GM21381 (cell line): ENCODE measurements around the gene AMOTL1.

ENCODE experiments used
- ATAC-seq: cut with Tn5 transposase; IDR thresholded peaks from one replicate; pipeline ENCODE4 v1.9.1; 2021; ENCODE audit warnings: mild to moderate bottlenecking, moderate library complexity; ENCODE audit not compliant: unreplicated experiment

AMOTL1 gene

DNA sequence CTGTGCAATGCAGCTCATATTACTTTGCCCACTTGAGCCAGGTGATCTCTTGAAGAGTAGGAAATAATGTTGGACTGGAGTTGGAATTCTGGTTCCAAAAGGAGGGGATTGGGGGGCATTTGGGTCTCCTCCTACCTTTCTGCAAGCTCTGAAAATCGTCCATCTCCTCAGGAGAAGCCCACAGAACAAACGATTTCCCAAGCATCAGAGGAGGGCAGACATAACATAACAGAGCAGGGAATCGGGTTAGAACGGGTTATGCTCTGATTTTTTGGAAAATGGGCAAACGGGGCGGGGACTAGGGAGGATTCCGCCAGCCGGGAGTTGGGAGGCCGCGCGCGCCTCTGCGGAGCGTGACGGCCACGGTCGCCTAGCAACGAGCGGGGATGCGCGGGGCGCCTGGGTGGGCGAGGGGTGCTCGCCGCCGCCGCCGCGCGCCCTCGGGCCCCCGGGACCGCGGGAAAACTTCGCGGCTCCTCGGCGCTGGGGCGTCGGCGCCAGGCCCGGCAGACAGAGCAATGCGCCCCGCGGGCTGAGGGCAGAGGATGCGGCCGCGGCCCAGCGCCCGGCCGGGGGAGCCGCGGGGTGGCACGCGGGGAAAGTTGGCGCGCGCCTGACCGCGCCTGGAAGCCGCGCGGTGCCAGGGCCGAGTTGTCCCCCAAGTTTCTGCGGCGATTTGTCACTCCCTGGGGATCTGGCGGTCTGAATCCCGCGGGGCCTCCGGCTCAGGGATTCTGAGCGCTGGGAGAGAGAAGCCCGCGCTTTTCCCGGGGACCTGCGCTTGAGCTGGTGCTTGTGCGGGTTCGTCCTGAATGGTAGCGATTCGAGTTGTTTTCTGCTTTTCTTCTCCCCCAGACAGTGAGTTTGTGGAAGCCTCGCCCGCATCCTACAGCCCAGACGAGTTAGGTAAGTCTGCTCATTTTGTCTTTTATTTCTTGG, 27.8 kb upstream of the AMOTL1 start:
- no peak for ATAC-seq

DNA sequence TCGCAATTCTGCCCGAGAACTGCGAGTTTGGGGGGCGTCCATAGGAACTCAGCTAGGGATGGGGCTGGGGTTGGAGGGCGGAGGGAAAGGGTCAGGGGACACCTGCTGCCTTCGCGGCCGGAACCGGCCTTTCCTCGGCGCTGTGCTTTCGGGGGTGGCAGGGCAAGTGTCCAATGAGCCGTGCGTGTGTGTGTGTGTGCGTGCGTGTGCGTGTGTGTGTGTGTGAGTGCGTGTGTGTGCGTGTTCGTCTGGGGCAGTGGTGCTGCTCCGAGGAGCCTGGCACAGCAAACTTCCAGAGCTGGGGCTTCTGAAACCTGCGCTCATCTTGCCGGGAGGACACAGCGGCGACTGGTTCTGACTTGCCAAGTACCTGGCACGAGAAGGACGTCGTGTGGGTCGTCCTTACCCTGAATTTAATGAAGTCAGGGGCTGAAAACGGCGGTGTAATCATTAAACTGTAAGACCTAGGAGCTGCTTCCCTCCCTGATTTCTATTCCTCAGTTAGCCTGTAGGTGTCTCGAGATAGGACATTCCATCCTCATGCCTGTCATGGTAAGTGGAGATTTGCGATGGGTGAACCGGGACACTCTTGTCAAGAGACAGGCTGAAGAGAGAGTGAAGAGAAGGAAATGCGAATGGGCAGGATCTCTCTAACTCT, 27.0 kb upstream of the AMOTL1 start:
- ATAC-seq, result no peak

DNA sequence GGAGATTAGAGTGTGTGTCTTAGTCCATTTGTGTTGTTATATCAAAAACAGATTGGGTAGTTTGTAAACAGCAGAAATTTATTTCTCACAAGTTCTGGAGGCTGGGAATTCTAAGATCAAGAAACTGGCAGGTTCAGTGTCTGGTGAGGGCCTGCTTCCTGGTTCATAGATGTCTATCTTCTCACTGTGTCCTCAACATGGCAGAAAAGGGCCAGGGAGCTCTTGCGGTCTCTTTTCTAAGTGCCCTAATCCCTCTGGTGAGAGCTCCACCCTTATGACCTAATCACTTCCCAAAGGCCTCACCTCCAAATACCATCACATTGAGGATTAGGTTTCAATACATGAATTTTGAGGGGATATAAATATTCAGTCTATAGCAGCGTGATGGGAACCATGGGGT, 25.5 kb upstream of the AMOTL1 start:
- no peak for ATAC-seq

DNA sequence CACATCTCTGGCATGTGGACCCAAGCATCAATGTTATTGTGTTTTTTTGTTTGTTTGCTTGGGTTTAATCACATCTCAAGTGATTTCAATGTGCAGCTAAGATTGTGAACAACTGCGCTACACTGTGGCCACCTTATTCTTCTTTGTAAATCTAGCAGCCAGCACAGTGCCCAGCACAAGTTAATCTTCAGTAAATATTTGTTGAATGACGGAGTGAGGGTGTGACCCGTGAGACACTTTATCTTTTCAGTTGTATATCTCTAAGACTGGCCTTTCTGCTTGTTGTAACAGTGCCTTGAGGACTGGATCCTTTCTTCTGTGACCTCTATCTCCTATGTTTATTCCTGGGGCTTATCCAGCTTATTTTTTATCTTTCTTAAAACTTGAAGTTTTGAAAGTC, 21.4 kb upstream of the AMOTL1 start:
- ATAC-seq, result no peak

DNA sequence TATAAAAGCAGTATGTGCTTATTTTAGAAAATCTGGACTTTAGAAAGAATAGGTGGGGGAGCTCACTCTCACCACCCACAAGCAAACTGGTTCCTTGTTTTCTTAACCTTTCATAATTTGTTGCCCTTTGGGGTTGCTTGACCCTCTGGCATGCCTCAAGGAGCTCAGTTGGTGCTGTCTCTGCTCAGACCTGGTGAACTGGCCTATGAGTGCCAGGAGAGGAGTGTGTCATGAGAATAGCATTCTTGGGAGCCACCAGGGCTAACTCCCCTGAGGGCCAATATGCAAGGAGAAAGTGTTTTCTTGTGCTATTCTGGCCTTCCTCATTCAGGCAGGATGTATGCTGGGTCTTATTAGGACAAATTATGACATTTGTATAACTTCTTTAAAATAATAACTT, 21.0 kb upstream of the AMOTL1 start:
- no peak for ATAC-seq

DNA sequence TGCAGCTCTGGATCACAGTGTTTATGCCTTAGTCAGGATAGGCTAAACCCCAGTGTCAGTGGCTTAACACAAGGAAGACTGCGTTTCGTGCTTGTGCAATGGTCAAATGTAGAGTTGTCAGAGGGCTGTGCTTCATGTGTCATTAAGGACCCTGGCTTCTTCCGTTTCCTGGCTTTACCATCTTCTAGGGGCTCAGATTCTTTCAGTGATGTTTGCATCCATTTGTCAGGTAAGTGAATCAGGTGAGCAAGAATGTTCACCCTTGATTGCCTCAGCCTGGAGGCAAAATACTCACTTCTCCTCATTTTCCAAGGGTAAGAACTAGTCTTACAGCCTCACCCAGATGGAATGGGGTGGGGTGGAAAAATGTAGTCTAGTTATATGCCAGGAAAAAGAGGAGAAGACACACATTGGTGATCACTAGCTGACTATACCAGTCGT, 20.5 kb upstream of the AMOTL1 start:
- ATAC-seq, result no peak

DNA sequence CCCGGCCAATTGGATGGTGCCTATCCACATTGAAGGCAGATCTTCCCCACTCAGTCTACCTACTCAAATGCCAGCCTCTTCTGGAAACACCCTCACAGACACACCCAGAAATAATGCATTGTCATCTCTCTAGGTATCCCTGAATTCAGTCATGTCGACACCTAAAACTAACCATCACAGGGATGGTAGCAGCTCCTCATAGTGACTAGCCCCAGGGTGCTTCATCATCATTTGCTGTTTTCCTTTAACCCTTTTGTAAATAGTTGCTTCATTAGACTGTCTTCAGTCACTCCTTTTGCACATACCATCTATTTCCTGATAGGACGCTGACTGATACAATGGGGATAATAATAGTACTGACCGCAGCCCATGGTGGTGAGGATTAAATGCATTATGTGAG, 18.8 kb upstream of the AMOTL1 start:
- no peak for ATAC-seq

DNA sequence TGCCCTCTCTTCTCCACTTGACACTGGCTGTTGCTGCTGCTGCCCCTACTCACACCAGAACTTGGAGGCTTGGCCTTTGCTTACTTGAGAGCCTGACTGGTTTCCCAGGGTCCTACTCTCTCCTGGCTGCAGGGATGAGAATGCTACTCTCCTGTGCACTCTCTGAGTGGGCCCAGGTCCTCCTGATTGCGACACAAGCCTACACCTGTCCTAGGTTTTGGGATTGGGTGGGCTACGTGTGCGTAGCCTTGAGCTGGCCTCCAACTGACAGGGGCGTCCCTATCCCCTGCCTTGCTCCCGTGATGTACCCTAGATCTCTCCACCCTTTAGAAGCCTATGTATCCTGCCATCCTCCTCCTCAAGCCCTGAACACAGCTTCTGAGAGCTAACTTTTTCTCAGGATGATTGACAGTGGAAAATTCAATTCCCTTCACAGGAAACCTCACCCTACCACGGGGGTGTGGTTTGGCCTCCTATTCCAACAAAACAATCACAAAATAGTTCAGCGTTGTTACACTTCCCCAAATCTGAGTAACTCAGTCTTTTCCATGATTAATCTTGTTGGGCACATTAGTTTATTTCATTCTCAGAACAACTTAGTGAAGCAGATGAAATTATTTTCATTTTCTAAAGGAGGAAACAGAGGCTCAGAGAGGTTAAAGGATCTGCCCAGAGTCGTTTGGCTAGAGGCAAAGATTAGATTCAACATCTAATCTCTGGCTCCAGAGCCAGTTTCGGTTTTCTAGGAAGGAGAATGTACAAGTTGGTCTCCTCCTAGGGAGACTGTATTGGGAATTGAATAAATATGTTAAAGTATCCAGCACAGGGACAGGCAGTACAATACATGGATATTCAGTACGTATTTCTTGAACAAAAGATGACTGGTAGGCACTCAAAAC, 17.6 kb upstream of the AMOTL1 start:
- ATAC-seq, result no peak

DNA sequence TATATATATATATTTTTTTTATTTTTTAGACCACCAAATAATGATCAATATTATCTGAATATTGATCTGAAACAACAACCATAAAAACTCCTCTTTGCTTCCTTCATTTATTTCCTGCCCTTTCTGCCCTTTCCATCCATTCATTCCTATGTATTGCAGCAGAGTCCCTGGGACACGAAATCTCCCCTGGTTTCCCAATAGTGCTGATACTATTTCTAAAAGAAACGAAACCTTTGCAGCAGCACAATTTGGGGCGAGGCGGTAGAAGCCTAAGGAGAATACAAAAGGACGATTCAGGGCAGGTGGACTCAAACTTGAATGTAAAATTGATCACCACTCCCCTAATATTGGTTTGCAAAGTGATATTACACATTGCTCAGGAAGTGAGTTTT, 16.9 kb upstream of the AMOTL1 start:
- no peak for ATAC-seq

DNA sequence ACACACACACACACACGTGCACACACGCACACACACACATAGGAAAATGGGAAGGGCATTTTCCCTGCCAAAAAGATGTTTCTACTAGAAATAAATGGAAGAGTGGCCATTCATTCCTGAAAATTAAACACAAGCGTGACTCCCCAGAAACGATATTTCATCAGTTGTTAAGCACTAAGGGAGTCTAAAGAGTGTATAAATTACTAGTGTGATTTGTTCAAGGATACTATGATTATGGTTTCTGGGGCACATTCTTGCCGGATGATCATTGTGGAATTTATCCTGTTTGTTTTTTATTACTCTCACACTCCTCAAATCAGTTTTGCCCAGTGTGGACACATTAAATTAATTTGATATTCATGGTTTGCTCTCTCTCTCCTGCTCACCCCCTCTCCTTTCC, 16.4 kb upstream of the AMOTL1 start:
- ATAC-seq, result no peak

DNA sequence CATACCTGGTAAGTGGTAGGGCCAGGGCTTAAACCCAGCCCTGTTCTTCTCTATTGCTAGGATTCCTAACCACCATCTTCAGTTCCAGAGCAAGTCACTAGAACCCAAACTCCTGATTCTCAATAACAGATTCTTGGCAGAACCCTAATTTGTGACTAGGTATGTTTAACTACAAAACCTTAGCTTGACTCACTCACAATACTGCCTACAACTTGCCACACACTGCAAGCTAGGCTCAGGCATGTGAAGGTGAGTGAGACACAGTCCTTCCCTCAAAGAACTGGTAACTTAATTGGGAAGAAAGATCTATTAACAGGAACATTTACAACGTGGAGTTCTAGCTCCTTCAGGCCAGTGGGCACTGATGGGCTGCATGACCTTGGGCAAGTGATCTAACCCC, 14.5 kb upstream of the AMOTL1 start:
- no peak for ATAC-seq

DNA sequence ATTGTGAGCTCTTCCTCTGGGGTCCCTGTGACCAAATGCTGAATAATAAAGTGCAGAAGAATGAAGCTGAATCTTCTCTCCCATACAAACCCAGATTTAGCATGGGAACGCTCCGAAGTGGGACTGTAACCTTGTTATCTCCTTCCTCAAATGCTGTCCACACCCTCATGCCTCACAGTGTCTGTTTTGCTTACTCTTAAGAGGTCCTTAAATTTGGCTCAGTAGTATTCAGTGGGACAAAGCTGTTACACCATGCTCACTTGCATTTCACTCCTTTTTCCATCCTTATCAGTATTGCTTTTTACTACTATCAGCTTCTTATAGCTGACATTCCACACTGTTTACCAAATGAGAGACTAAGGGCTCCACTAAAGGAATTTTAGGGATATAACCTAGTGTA, 13.8 kb upstream of the AMOTL1 start:
- ATAC-seq, result no peak

DNA sequence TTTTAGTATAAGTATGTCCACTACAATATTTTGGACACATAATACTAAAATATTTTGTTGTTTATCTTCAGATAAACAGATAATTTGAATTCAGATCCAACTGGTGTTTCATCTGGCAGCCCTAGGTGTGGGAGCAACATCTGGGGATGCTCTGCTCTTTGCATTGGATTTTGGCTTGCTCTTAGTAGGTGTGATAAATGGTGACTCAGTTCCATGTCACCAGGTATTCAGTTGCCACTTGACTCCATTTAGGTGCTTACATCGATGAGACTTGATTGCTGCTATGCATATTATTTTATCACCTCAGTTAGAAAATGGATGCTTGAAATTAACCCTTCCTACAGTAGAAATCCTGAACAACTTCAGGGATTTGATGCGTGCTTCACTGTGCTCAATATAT, 13.3 kb upstream of the AMOTL1 start:
- no peak for ATAC-seq

DNA sequence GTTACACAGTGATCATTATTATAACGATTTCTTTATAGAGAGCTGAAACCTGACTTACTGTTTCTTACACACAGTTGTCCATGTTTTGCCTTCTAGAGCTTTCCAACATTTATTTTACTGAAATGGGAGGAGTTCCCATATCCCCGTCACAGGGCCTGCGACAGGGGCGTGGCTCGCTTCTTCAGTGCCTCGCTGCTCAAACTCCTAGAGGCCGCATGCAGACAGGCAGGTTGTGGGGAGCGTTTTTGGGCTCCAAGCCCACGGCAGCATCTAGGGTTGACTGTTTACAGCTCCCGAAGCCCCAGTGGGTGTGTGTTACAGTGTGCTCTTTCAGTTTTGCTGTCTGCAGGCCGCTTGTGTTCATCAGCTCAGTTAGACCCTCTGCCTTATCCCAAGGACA, 12.7 kb upstream of the AMOTL1 start:
- no peak for ATAC-seq

DNA sequence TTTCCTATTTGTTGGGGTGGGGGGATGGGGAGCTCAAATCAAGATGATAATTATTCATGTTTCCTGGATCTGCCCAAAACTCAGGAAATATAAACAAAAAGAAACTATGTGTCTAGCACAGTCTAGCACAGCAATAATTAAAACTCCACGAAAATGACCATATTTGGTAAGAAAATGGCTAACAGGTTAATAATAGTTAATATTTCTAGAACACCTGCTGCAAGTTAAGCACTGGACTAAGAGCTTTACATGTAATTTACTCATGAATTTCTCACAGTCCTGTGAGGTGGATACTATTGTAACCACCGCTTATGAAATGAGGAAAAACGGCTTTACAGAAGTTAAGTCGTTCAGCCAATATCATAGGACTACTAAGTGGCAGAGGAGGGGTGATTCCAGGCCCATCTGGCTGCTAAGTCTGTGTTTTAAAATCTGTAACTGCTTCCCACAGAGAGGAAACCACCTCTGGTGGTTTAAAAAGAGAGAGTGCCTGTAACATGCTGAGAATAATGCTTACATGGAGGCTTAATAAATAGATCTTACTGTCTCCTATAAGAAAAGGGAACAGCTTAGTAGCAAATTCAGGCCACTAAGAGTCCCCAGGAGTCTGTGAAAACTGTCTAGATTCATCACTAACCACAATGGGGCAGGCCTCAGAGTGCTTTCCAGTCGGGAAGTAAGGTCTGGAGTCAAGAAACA, 11.0 kb upstream of the AMOTL1 start:
- ATAC-seq, result peak; percentile 41

DNA sequence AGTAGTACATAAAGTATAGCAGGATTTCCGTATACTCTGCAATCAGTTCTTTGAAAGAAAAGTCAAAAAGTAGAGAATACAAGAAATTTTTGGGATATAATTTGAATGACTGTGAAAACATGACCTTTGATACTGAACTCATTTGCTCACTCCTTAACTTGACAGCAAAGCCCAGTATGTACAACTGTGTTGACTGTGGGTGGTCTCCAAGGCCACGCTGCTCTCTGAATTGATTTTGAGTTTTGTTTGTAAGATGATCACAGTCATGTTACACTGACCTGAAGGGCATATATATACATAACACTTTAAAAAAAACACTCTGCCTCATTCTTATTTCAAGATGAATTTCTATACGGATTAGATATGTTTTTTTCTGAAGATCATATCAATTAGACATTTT, 9.5 kb upstream of the AMOTL1 start:
- ATAC-seq, result no peak

DNA sequence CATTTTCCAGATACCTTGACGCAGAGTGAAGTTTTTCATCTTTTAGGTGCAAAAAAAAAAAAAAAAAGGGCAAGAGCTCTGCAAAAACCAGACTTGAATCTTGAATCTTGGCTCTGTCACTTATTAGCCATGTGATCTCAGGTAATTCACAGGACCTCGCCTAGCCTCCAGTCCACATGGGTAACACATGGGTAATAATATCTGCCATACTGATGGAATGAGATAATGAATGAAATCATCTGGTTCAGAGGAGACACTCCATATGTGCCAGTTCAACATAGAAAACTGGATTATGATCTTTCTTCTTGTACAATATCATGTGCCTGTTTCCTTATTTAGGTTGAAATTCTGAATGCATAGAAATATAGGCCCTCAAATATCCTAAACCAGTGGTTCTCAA, 8.6 kb upstream of the AMOTL1 start:
- no peak for ATAC-seq

DNA sequence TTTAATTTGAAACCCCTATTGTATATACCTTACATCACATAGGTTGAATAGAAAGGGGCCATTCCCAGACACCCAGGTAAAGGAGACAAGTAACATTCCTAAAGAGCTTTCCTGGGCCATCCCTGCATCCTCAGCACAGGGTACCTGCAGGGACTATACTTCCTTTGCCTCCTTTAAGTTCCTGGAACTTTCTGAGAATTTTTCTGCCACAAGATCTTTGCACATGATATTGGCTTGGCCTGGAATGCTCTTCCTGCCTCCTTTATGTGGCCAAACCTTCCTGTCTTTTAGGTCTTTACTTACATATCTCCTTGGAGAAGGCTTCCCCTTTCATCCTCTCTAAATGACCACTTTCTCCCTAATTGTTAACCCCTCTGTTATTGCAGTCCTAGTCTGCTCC, 7.9 kb upstream of the AMOTL1 start:
- ATAC-seq, result no peak

DNA sequence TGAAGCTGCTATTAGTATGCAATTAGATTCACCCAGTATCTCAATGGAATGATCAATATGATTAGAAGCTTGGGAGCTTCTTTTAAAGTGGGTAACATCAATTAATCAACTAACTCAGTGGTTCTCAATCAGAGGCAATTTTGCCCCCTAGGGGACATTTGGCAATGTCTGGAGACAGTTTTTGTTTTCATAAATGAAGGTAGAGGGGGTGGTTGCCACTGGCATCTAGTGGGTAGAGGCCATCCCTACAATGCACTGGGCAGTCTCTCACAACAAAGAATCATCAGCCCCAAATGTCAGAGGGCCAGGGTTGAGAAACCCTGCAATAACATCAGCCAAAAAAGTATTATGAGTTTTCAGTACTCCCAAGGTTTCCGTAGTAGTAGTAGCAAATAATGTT, 5.9 kb upstream of the AMOTL1 start:
- ATAC-seq, result no peak

DNA sequence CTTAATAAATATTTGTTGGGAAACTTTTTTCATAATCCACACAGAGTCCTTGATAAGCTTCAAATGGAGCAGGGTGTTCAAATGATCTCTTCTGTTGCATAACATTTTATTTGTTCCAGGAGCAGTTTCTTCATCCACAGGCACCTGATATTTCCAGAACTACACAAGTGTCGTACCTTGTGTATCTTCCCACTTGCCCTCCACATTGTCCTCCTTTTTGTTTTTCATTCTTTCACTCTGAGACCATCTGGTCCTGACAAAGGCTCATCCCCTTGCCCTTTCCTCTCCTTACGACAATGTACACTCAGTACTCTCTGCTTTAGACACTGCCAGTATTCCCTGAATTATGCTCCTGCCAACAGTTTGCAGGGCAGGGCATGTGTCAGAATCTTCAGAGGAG, 5.2 kb upstream of the AMOTL1 start:
- no peak for ATAC-seq

DNA sequence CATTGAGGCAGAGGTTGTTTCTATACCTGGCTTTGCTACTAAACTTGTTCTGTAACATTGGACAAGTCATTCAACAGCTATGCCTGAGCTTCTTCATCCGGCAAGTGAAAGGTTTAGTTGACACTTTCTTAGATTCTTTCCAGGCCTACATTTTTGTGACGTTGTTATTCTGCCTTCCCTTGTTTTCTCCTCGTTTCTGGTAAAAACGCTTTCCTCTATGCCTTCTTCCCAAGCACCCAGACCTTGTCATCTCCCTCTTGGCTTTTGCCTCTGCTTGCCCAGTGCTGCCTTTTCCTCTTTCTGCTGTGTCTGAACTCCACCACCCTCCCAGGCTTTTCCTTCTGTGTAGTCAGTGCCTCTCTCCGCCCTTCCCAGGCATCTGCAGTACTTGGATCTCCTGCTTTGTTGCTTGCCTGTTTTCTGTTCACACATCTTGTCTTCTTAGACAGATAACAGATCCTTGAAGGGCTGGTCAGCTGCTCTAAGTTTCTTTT, 1.4 kb upstream of the AMOTL1 start:
- no peak for ATAC-seq
